ENCODE data around the gene LGALS1. TPM values are rescaled to one million over a fixed set of nuclear protein-coding genes. Genes with fewer than 3 reads are reported as not detected.
"Not testable (repeated sequence)": the region's sequence is repeated elsewhere in the genome, so short reads cannot be mapped to it uniquely, and the experiment has no call there.

Gene LGALS1
- total RNA-seq, 1 donor from 2014 or later: 115 TPM

- peak; percentile 47 for ATAC-seq
- DNase-seq (ENCODE audit: low spot score): no peak
These were observed 36.2 kb upstream of the LGALS1 start, which contains the start of gene SH3BP1 for GRCh38 chr22:37639070-37639760. SH3BP1 (plus strand) TSS chr22:37639669; CDS start chr22:37639788, 119 bp downstream.

GRCh38 chr22:37639771-37640590 is 35.5 kb upstream of the LGALS1 start:
- ATAC-seq: no peak
- no peak for DNase-seq (ENCODE audit: low spot score)

GRCh38 chr22:37640591-37641560 is 34.6 kb upstream of the LGALS1 start:
- ATAC-seq (no peak), DNase-seq (ENCODE audit: low spot score) (no peak)

- no peak for DNase-seq (ENCODE audit: low spot score)
- ATAC-seq: no peak
These were observed 33.9 kb upstream of the LGALS1 start for GRCh38 chr22:37641561-37641949.

- peak; percentile 85 for DNase-seq (ENCODE audit: low spot score)
These were observed 32.1 kb upstream of the LGALS1 start for GRCh38 chr22:37643225-37643847.

GRCh38 chr22:37647317-37647716 is 28.1 kb upstream of the LGALS1 start:
- ATAC-seq (no peak), DNase-seq (ENCODE audit: low spot score) (no peak)

More at GRCh38 chr22:37643225-37643847, 32.1 kb upstream of the LGALS1 start:
- peak; percentile 88 for ATAC-seq

- DNase-seq (ENCODE audit: low spot score): no peak
- ATAC-seq: no peak
These were observed 27.5 kb upstream of the LGALS1 start for GRCh38 chr22:37647928-37648327.

- DNase-seq (ENCODE audit: low spot score) (no peak), ATAC-seq (no peak)
These were observed 24.8 kb upstream of the LGALS1 start for GRCh38 chr22:37650463-37651136.

- no peak for DNase-seq (ENCODE audit: low spot score)
These were observed 20.7 kb upstream of the LGALS1 start for GRCh38 chr22:37654563-37655251.

GRCh38 chr22:37655252-37655563 is 20.2 kb upstream of the LGALS1 start:
- ATAC-seq (no peak), DNase-seq (ENCODE audit: low spot score) (no peak)

More at GRCh38 chr22:37654563-37655251, 20.7 kb upstream of the LGALS1 start:
- ATAC-seq: no peak

- not testable (repeated sequence) for DNase-seq (ENCODE audit: low spot score)
These were observed 18.9 kb upstream of the LGALS1 start for GRCh38 chr22:37656583-37656982.

GRCh38 chr22:37657590-37658132 is 17.8 kb upstream of the LGALS1 start:
- DNase-seq (ENCODE audit: low spot score): no peak
- ATAC-seq: peak; percentile 3

More at GRCh38 chr22:37656583-37656982, 18.9 kb upstream of the LGALS1 start:
- not testable (repeated sequence) for ATAC-seq

GRCh38 chr22:37658133-37659065 is 17.0 kb upstream of the LGALS1 start, which contains the start of gene PDXP:
PDXP (plus strand) TSS chr22:37658723; CDS start chr22:37658783, 60 bp downstream.
- peak; percentile 100 for DNase-seq (ENCODE audit: low spot score)
- ATAC-seq: peak; percentile 85

- DNase-seq (ENCODE audit: low spot score) (peak; percentile 92), ATAC-seq (peak; percentile 62)
These were observed 16.2 kb upstream of the LGALS1 start for GRCh38 chr22:37659066-37659896.

- ATAC-seq: no peak
- no peak for DNase-seq (ENCODE audit: low spot score)
These were observed 15.3 kb upstream of the LGALS1 start for GRCh38 chr22:37659897-37660708.

- no peak for ATAC-seq
- DNase-seq (ENCODE audit: low spot score): no peak
These were observed 14.8 kb upstream of the LGALS1 start for GRCh38 chr22:37660709-37661045.

Measured in left lobe of liver (tissue), 2 donors.